Ishikawa (cell line): ENCODE measurements around the gene CAMK4.

ENCODE experiments used
- CEBPB ChIP-seq: IDR thresholded peaks from 2 replicates; pipeline ENCODE4 v1.6.1; 2012
- CREB1 ChIP-seq: IDR thresholded peaks from 2 replicates; pipeline ENCODE4 v1.6.1; 2012; ENCODE audit warnings: low read depth
- EGR1 ChIP-seq: IDR thresholded peaks from 2 replicates; pipeline ENCODE4 v1.6.1; 2012
- EP300 ChIP-seq: IDR thresholded peaks from 2 replicates; pipeline ENCODE4 v1.6.1; 2012; ENCODE audit warnings: borderline replicate concordance
- FOXM1 ChIP-seq: IDR thresholded peaks from 2 replicates; pipeline ENCODE4 v1.6.1; 2012; ENCODE audit warnings: low read depth, borderline replicate concordance
- MAX ChIP-seq: IDR thresholded peaks from 2 replicates; pipeline ENCODE4 v1.6.1; 2012
- NFIC ChIP-seq: IDR thresholded peaks from 2 replicates; pipeline ENCODE4 v1.6.1; 2012
- RAD21 ChIP-seq: IDR thresholded peaks from 2 replicates; pipeline ENCODE4 v1.6.1; 2012; ENCODE audit warnings: low read depth
- REST ChIP-seq: IDR thresholded peaks from 2 replicates; pipeline ENCODE4 v1.6.1; 2012; ENCODE audit warnings: low read depth, mild to moderate bottlenecking
- TAF1 ChIP-seq: IDR thresholded peaks from 2 replicates; pipeline ENCODE4 v1.6.1; 2012; ENCODE audit warnings: low read depth, mild to moderate bottlenecking
- TCF12 ChIP-seq: IDR thresholded peaks from 2 replicates; pipeline ENCODE4 v1.6.1; 2012; ENCODE audit warnings: low read depth
- TEAD4 ChIP-seq: IDR thresholded peaks from 2 replicates; pipeline ENCODE4 v1.6.1; 2012
- USF1 ChIP-seq: IDR thresholded peaks from 2 replicates; pipeline ENCODE4 v1.6.1; 2012
- YY1 ChIP-seq: IDR thresholded peaks from 2 replicates; pipeline ENCODE4 v1.6.1; 2012; ENCODE audit warnings: low read depth
- ZBTB7A ChIP-seq: IDR thresholded peaks from 2 replicates; pipeline ENCODE4 v1.6.1; 2012; ENCODE audit warnings: low read depth

The CAMK4 gene

GRCh38 chr5:111301264-111301663 lies 77.1 kb downstream of the CAMK4 start:
- TF ChIP-seq TAF1 (no peak), EP300 (no peak), FOXM1 (no peak), CEBPB (no peak), TEAD4 (no peak)

GRCh38 chr5:111308951-111309350 lies 84.8 kb downstream of the CAMK4 start:
- no peak for TF ChIP-seq NFIC
- no peak for TF ChIP-seq CREB1
- TF ChIP-seq MAX = no peak
- TF ChIP-seq EP300 = no peak
- no peak for TF ChIP-seq REST
- no peak for TF ChIP-seq USF1
- no peak for TF ChIP-seq TAF1
- TF ChIP-seq TEAD4 = no peak
- no peak for TF ChIP-seq YY1
- TF ChIP-seq ZBTB7A = no peak
- no peak for TF ChIP-seq RAD21
- TF ChIP-seq TCF12 = no peak

GRCh38 chr5:111309384-111309783 lies 85.2 kb downstream of the CAMK4 start:
- TF ChIP-seq TEAD4 = no peak
- TF ChIP-seq RAD21 = no peak
- TF ChIP-seq CEBPB = no peak
- TF ChIP-seq ZBTB7A = no peak
- no peak for TF ChIP-seq TCF12
- no peak for TF ChIP-seq TAF1
- TF ChIP-seq USF1 = no peak
- TF ChIP-seq FOXM1 = no peak
- TF ChIP-seq NFIC = no peak
- TF ChIP-seq EGR1 = no peak
- no peak for TF ChIP-seq MAX
- no peak for TF ChIP-seq YY1
- TF ChIP-seq CREB1 = no peak
- TF ChIP-seq REST = no peak
- TF ChIP-seq EP300 = no peak

GRCh38 chr5:111310711-111311620 lies 86.8 kb downstream of the CAMK4 start:
- TF ChIP-seq MAX (no peak), TCF12 (no peak), FOXM1 (no peak), REST (no peak)
